Mesothelial cell of epicardium (in vitro differentiated cells): Measurements from ENCODE around the gene PCNT. TPM values are rescaled to one million over a fixed set of nuclear protein-coding genes. Genes with fewer than 3 reads are reported as not detected.

Experiments
- DNase-seq, 2 experiments: peaks; one replicate each; pipeline ENCODE4 v3.0.0; 2021; ENCODE audit warnings: low spot score in 2 of 2; ENCODE audit not compliant: unreplicated experiment in 2 of 2
- H3K27ac Mint-ChIP-seq: 2 replicates; pipeline ENCODE4 v1.8.0; 2021; ENCODE audit warnings: mixed read lengths
- H3K27me3 Mint-ChIP-seq: 2 replicates; pipeline ENCODE4 v1.8.0; 2021; ENCODE audit warnings: low read depth, mixed read lengths
- H3K36me3 Mint-ChIP-seq: 2 replicates; pipeline ENCODE4 v1.8.0; 2021; ENCODE audit warnings: mixed read lengths
- H3K4me1 Mint-ChIP-seq: 2 replicates; pipeline ENCODE4 v1.8.0; 2021; ENCODE audit warnings: mixed read lengths
- H3K4me3 Mint-ChIP-seq: 2 replicates; pipeline ENCODE4 v1.8.0; 2021; ENCODE audit warnings: mild to moderate bottlenecking, moderate library complexity, mixed read lengths
- H3K9me3 Mint-ChIP-seq: 2 replicates; pipeline ENCODE4 v1.8.0; 2021; ENCODE audit warnings: mixed read lengths
- total RNA-seq: library from RNA; stranded (reverse); gene quantifications from 3 replicates; pipeline ENCODE4 v1.2.1, GENCODE V29; 2021
- TF ChIP-seq, protein P1 (sequence below): fragments of 200-600 bp; sonication (generic); IDR thresholded peaks from one replicate; pipeline ENCODE4 v1.5.0; 2021; ENCODE audit warnings: antibody characterized with exemption; ENCODE audit not compliant: unreplicated experiment

The PCNT gene
- total RNA-seq, 1 donor from 2014 or later = 41.8 TPM

- H3K27ac Mint-ChIP-seq = no peak overlapping the region
- H3K36me3 Mint-ChIP-seq = peaks cover 51% of the 10 kb centered on the region
- H3K4me1 Mint-ChIP-seq = no peaks in the 10 kb centered on the region
- TF ChIP-seq, protein P1, sequence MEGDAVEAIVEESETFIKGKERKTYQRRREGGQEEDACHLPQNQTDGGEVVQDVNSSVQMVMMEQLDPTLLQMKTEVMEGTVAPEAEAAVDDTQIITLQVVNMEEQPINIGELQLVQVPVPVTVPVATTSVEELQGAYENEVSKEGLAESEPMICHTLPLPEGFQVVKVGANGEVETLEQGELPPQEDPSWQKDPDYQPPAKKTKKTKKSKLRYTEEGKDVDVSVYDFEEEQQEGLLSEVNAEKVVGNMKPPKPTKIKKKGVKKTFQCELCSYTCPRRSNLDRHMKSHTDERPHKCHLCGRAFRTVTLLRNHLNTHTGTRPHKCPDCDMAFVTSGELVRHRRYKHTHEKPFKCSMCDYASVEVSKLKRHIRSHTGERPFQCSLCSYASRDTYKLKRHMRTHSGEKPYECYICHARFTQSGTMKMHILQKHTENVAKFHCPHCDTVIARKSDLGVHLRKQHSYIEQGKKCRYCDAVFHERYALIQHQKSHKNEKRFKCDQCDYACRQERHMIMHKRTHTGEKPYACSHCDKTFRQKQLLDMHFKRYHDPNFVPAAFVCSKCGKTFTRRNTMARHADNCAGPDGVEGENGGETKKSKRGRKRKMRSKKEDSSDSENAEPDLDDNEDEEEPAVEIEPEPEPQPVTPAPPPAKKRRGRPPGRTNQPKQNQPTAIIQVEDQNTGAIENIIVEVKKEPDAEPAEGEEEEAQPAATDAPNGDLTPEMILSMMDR = no peak
- H3K4me3 Mint-ChIP-seq = no peak overlapping the region
- H3K9me3 Mint-ChIP-seq = no peaks in the 10 kb centered on the region
- no peaks in the 10 kb centered on the region for H3K27me3 Mint-ChIP-seq
- no peak for DNase-seq
Observed at GRCh38 chr21:46436621-46437020, 112.7 kb downstream of the PCNT start.

DNA sequence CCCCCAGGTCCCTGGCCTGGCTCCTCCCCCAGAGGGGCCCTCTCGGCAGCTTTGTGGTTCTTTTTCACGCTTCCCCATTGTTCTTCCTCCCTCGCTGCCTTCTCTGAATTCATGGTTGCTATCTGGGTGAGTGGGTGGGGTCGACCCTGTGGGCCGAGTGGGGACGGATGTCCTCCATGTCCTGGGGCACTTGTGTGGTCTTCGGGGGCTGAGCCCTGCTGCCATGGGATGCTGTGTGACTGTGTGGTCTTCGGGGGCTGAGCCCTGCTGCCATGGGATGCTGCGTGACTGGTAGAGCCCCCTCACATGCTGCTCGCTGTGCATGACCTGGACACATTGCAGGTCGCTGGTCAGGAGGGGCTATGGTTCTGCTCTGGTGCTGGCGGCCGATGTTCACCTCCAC is 113.1 kb downstream of the PCNT start:
- no peaks in the 10 kb centered on the region for H3K27me3 Mint-ChIP-seq
- no peaks in the 10 kb centered on the region for H3K4me1 Mint-ChIP-seq
- no peak overlapping the region for H3K27ac Mint-ChIP-seq
- no peaks in the 10 kb centered on the region for H3K9me3 Mint-ChIP-seq
- peaks cover 48% of the 10 kb centered on the region for H3K36me3 Mint-ChIP-seq
- TF ChIP-seq, protein P1 = no peak
- no peak for DNase-seq
- no peak overlapping the region for H3K4me3 Mint-ChIP-seq

DNA sequence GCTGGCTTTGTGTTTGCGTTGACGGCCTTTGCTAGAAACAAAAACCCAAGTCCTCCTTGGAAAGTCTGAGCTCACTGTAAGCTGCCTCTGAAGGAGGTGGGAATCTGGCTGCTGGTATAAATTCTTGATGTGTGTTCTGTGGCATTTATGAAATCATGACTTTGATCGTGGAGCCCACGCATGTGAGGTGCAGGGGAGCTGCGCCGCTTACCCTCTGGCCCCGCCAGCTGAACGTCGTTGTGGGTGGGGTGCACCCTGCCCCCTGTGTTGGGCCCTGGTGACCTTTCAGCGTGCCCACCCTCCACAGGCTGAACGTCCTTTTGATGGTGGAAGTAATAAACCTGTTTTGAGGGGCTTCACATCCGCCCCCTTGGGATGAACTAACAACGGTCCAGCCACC is 113.6 kb downstream of the PCNT start:
- Mint-ChIP-seq H3K27me3 (no peaks in the 10 kb centered on the region), H3K4me3 (no peak overlapping the region), H3K36me3 (peaks cover 47% of the 10 kb centered on the region), H3K27ac (no peak overlapping the region), H3K4me1 (no peaks in the 10 kb centered on the region), H3K9me3 (no peaks in the 10 kb centered on the region)
- no peak for DNase-seq
- TF ChIP-seq, protein P1 = no peak

DNA sequence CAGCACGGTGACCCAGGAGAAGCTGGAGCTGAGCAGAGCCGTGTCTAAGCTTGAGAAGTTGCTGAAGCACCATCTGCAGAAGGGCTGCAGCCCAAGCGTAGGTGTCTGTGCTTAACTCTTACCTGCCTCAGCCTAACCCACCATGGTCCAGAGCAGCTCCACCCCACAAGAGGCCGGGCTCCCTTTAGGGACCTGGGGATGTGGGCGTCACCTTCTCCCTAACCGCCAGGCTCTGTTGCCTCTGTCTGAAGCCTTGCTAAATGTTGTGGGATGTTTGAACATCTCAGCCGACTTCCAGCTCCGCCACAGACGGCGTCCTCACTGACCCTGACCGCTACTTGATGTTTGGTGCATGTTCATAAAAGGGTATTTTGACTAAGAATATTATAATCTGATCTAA is 114.3 kb downstream of the PCNT start:
- H3K9me3 Mint-ChIP-seq = no peaks in the 10 kb centered on the region
- H3K27me3 Mint-ChIP-seq = no peaks in the 10 kb centered on the region
- H3K4me1 Mint-ChIP-seq = no peaks in the 10 kb centered on the region
- no peak overlapping the region for H3K27ac Mint-ChIP-seq
- TF ChIP-seq, protein P1 = no peak
- no peak for DNase-seq
- H3K36me3 Mint-ChIP-seq = peaks cover 48% of the 10 kb centered on the region
- no peak overlapping the region for H3K4me3 Mint-ChIP-seq

DNA sequence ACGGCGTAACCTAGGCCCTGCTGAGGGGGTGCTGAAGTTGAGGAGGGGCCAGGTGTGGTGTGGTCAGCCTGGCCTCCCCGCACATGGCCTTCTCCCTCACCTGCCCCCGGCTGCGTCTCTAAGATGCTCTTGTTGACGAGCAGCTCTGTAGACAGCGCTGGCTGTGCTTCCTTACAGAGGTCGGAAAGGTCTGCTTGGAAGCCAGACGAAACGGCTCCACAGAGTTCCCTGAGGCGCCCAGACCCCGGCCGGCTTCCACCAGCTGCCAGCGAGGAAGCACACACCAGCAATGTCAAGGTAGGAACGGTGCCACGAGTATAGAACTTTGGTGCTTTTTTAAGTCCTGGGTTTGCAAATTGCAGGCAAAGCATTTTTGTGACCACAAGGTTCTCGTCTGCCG is 116.0 kb downstream of the PCNT start:
- no peak overlapping the region for H3K27ac Mint-ChIP-seq
- TF ChIP-seq, protein P1 = no peak
- H3K4me3 Mint-ChIP-seq = no peak overlapping the region
- H3K36me3 Mint-ChIP-seq = peaks cover 48% of the 10 kb centered on the region
- DNase-seq = no peak
- H3K27me3 Mint-ChIP-seq = no peaks in the 10 kb centered on the region
- no peaks in the 10 kb centered on the region for H3K4me1 Mint-ChIP-seq
- no peaks in the 10 kb centered on the region for H3K9me3 Mint-ChIP-seq

DNA sequence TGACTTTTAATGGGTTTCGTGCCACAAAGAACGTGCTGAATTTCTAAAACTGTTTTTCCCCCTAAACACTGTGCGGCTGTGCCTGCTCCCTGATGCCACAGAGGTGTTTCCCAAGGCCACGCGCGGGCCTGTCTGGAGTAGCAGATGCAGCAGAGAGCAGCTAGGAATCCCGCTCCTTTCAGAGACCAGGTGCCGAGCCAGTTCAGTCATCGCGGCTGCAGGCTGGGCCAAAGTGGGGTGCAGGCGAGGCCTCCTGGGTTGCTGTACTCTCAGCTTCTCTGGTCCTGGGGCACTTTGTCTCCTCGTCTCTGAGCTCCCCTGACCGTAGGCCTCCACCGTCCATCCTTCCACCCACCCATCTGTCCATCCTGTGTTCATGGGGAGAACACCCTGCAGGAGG is 117.4 kb downstream of the PCNT start:
- Mint-ChIP-seq H3K4me1 (no peaks in the 10 kb centered on the region), H3K27me3 (no peaks in the 10 kb centered on the region), H3K27ac (no peak overlapping the region), H3K9me3 (no peaks in the 10 kb centered on the region), H3K36me3 (peaks cover 53% of the 10 kb centered on the region), H3K4me3 (no peak overlapping the region)
- TF ChIP-seq, protein P1 = no peak
- DNase-seq = no peak
